K562 (cell line): ENCODE data around the gene SLC39A11. TPM values are rescaled to one million over a fixed set of nuclear protein-coding genes. Genes with fewer than 3 reads are reported as not detected.

Experiments used
- polyA plus RNA-seq, 8 experiments: library from polyadenylated mRNA; depleted of rRNA in 4 of 8; stranded (reverse) in 5 of 8; unstranded in 3 of 8; fragments of >200 nt; fragmentation: Nextera tagmentation in 2 of 8; fragmentation: Illumina TruSeq in 1 of 8; extraction: Ambion mirVana in 2 of 8; extraction: Trizol in 1 of 8; gene quantifications; 2 replicates each; pipeline versions ENCODE4 v1.2.1 to v1.2.3, GENCODE V29; 2011 to 2014; ENCODE audit warnings: inconsistent platforms in 1 of 8, missing spikeins in 1 of 8
- total RNA-seq, 7 experiments: library from RNA; depleted of rRNA in 6 of 7; stranded (reverse); fragments of >200 nt in 6 of 7; fragmentation: Illumina TruSeq in 2 of 7; extraction: Trizol in 2 of 7; gene quantifications; 2 replicates each; pipeline versions ENCODE4 v1.2.1 to v1.2.3, GENCODE V29; 2011 to 2021; ENCODE audit warnings: low replicate concordance in 1 of 7
- TF ChIP-seq, protein P1 (sequence below), 2 experiments: fragments of 450-650 bp; formaldehyde crosslinking in 1 of 2; IDR thresholded peaks; 2 replicates each; pipeline versions ENCODE4 v1.4.0 to v1.6.1; 2014 to 2020; ENCODE audit warnings: mild to moderate bottlenecking in 2 of 2, borderline replicate concordance in 1 of 2, low read depth in 1 of 2

Gene SLC39A11
- total and polyA plus RNA-seq, 9 of the 15 experiments (the other 6 are each of a cell fraction or from before 2014, with no cell fraction given): 10.5 to 26.4 (median 13.4) TPM

DNA sequence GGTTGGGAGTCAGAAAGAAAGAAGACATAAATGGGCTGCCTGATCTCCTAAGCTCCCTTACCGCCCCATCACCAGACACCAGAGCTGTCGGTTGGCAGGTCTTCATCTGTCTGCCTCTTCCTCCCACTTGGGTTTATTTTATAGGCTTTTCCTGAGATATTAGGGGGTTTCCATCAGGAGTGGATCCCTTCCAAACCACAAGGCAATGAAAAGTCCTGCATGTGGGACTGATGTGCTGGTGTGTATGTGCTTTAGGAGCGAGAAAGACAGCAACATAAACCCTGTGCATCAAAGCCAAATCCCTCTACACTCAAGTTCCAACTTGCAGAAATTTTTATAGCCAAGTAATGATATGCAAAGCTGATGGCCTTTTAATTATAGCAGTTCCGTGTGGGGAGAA is 389.5 kb downstream of the SLC39A11 start (continued):
- TF ChIP-seq, protein P1, sequence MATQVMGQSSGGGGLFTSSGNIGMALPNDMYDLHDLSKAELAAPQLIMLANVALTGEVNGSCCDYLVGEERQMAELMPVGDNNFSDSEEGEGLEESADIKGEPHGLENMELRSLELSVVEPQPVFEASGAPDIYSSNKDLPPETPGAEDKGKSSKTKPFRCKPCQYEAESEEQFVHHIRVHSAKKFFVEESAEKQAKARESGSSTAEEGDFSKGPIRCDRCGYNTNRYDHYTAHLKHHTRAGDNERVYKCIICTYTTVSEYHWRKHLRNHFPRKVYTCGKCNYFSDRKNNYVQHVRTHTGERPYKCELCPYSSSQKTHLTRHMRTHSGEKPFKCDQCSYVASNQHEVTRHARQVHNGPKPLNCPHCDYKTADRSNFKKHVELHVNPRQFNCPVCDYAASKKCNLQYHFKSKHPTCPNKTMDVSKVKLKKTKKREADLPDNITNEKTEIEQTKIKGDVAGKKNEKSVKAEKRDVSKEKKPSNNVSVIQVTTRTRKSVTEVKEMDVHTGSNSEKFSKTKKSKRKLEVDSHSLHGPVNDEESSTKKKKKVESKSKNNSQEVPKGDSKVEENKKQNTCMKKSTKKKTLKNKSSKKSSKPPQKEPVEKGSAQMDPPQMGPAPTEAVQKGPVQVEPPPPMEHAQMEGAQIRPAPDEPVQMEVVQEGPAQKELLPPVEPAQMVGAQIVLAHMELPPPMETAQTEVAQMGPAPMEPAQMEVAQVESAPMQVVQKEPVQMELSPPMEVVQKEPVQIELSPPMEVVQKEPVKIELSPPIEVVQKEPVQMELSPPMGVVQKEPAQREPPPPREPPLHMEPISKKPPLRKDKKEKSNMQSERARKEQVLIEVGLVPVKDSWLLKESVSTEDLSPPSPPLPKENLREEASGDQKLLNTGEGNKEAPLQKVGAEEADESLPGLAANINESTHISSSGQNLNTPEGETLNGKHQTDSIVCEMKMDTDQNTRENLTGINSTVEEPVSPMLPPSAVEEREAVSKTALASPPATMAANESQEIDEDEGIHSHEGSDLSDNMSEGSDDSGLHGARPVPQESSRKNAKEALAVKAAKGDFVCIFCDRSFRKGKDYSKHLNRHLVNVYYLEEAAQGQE (IDR thresholded peaks at IDR 0.05; ENCODE audit: borderline replicate concordance): no peak
- TF ChIP-seq, protein P1 (CRISPR knock-in tag; IDR thresholded peaks at IDR 0.05; ENCODE audit: low read depth): no peak
